RPMI8226 (cell line): ENCODE data around the gene DAAM2.

ENCODE experiments used
- DNase-seq: peaks from one replicate; pipeline ENCODE4 v3.0.0-alpha.2; 2015

Gene DAAM2

DNA sequence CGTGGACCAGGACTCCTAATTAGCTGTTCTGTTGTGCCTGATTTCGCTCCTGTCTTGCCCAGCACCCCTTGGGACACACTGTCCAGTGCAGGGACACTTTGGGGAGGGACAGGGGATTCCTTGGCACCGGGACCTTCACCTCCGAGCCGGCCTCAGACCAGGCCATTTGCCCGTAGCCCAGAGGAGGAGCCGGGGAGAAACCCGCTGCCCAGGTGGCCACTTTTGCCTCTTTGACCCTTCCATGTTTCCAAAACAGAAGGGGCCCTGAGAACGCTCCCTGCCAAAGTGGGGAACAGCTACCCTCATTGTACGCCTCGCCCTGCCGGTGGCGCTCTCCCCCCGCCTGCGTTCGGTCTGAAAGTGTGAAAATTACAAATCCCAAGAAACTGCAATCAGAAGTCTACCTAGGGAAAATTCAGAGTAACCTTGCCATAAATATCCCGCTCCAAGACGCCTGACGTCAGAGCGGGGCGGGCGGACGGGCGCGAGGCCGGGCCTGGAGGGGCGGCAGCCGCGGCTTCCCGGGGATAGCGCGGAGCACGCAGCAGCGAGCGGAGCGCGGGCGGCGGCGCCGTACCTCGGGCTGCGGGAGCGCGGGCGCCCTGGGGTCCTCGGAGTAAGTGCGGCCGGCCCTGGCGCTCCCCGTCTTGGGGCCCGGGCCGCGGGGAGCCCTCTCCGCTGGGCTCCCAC is at the start of gene DAAM2:
TSS of gene DAAM2 (plus strand) at position 527 of the 690 bp plus-strand sequence. CDS start 63,927 bp downstream, outside the sequence.
- no peak for DNase-seq

DNA sequence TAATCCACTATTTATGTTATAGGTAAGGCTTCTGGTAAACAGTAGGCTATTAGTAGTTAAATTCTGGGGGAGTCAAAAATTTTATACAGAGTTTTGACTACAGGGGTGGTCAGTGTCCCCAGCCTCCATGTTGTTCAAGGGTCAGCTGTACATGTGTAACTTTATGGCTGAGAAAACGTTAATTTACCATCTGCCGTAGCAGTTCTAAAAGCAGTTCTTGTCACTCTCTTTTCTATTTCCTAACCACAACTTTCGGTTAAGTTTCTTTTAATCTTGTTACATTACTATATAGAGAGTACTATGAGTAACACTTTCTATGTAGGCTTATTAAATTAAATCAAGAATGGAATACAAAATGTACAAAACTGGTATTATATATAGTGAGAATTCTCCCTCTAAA is 45.4 kb upstream of the DAAM2 start:
- DNase-seq: no peak

DNA sequence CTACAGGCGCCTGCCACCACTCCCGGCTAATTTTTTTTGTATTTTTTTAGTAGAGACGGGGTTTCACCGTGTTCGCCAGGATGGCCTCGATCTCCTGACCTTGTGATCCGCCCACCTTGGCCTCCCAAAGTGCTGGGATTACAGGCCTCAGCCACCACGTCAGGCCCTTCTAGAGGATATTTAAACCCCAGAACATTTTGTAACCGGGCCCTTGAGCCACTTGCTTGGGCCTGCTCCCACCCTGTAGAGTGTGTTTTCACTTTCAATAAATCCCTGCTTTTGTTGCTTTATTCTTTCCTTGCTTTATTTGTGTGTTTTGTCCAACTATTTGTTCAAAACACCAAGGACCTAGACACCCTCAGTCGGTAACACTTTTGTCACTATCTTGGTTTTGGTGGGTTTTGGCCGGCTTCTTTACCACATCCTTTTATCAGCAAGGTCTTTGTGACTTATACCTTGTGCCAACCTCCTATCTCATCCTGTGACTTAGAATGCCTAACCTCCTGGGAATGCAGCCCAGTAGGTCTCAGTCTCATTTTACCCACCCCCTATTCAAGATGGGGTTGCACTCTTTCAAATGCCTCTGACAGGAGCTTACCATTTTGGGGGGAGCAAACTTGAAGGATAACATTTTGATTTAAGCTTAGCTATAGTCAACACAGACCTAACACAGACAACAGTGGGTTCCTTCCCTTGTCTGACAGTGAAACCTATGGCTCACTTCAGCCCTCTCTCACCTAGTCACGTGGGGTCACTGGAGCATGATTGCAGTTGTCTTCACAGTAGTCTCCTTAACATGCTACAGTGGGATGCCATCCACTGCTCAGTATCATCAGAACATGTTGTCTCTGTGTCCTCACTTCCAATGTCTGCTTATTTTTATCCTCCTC is 39.1 kb upstream of the DAAM2 start:
- no peak for DNase-seq

DNA sequence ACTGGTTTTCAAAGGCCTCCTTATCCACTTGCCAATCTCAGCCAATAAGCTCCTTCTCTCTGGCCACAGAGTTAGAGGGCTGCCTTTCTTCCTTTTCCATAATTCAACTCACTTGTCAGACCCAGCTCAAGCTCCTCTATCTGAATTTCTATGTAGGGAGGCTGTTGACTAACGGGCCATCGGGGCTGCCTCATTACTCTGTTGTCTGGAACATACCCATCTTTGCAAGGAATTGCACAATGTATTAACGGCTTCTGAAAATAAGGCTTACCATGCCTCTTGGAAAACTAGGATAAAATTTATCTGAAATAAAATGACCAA is 38.5 kb upstream of the DAAM2 start:
- DNase-seq: no peak

- DNase-seq: no peak
Observed at GRCh38 chr6:39754514-39755115, 37.6 kb upstream of the DAAM2 start.

- DNase-seq: no peak
Observed at GRCh38 chr6:39755231-39755630, 36.9 kb upstream of the DAAM2 start.

DNA sequence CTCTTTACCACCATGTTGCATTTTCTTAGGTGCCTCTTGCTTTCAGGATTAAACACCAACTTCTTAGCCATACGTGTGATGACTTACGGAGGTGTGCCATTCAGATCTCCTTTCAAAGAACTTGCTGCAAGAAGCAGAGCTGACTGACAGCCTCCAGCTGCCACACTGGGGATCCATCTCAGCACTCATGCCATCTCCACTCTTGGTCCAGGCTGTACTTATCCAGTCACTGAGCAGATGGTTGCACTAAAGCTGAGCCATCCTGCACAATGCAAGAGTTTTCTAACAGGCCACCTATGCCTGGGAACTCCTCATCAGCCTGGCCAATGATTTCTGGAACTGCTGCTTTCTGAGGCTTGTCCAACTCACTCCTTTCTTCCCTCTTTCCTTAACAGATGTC is 35.6 kb upstream of the DAAM2 start:
- DNase-seq: no peak

GRCh38 chr6:39758905-39759605 is 33.1 kb upstream of the DAAM2 start:
- DNase-seq: no peak

- DNase-seq: no peak
Observed at GRCh38 chr6:39760226-39760952, 31.8 kb upstream of the DAAM2 start.

DNA sequence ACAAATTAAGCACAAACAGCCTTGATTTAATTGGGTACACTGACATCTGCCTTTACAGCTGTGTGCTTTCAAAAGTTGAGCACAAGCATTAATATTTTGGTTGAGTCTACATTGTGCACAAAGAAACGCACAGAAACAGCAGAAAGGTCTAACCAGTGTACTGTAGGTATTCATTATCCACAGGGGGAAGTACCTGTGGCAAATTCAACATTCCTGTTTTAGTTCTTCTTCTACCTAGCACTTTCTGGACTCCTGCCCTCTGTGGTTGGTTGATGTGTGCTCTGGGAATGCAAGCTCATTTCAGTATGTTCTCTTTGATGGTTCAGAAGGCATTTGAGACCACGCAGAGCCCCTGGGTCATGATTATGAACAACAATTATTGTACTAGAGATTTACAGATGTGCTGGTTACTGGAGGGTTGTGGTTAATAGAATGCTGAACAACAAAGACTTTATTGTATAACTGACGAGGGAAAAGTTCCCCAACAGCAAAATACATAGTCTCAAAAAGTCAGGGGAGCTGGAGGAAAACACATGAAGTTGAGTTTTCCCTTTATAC is 26.6 kb upstream of the DAAM2 start:
- DNase-seq: no peak

DNA sequence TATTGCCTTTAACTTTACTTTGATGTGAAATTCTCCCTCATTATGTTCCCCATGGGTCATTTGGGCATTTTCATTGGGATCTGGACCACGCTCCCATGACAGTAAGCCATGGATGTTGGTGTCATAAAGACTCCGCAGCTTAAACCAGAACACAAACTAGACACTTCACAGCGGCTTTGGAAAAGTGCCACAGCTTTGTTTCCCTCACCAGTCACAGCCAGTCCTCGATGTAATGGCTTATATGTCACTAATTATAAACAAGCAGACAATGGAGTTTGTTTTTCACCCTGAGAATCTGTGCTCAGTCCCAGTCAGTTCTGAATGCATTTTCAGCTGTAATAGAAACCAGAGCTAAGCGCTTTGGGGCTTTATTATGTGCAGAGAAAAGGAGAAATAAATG is 23.2 kb upstream of the DAAM2 start:
- DNase-seq: no peak

DNA sequence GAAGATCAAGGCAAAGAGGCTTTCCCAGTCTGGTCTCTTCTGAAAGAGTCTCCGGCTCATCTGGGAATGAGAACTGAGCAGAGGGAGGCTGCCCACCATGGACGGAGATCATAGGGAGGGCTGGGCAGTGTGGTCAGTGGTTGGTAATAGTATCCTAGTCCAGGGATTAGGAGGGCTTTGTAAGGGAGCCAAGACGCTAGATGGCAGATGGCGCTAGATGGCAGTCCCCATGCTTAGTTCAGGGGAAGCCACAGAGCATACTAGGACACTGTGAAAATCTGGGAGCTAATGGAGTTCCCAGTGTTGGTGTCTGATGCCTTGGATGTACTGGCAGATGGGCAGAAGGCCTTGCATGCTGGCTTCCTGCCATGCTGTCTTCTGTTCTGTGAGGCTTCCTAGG is 21.7 kb upstream of the DAAM2 start:
- no peak for DNase-seq

- DNase-seq: no peak
Observed at GRCh38 chr6:39772559-39773273, 19.5 kb upstream of the DAAM2 start.

GRCh38 chr6:39773782-39774181 is 18.4 kb upstream of the DAAM2 start:
- no peak for DNase-seq

DNA sequence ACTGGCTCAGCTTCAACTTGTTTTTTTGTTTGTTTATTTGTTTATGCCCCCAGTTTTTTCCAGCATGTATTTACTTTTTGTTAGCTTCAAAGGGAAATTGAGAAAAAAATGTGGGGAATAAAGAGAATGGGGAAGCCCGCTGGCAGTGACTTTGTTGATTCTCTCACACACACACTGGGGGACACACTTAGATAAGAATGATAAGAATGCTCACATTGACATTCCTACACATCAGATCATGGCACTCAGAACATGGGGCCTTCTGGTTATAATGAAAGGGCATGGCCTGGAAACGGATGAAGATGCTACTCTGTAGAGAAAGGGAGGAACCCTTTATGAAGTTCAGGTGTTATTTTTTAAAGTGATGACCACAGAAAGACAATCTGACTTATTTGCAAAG is 15.6 kb upstream of the DAAM2 start:
- no peak for DNase-seq

GRCh38 chr6:39777218-39777617 is 15.0 kb upstream of the DAAM2 start:
- DNase-seq: no peak

GRCh38 chr6:39777661-39778060 is 14.5 kb upstream of the DAAM2 start:
- no peak for DNase-seq

- DNase-seq: no peak
Observed at GRCh38 chr6:39778581-39779255, 13.5 kb upstream of the DAAM2 start.

DNA sequence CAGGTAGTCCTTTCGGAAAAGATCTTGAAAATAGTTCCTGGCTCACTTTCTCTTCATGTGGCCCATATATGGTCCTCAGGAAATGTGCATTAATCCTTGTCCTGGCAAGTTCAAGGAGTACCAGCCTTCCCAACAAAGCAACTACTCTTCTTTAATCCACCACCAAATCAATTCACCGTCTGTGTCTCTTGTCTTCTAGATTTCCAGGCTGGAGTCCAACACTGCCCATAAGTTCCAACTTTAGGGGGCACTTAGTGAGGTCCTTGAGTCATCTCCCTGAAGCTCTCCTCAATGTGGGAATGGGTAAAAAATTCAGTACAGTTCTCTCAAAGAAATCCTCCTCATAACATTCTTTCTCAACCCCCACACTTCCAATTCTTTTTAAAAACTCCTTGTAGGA is 6.9 kb upstream of the DAAM2 start:
- no peak for DNase-seq

- no peak for DNase-seq
Observed at GRCh38 chr6:39786649-39787048, 5.5 kb upstream of the DAAM2 start.

- DNase-seq: no peak
Observed at GRCh38 chr6:39787322-39787721, 4.9 kb upstream of the DAAM2 start.
